ENCODE data around the gene ICE2.

DNA sequence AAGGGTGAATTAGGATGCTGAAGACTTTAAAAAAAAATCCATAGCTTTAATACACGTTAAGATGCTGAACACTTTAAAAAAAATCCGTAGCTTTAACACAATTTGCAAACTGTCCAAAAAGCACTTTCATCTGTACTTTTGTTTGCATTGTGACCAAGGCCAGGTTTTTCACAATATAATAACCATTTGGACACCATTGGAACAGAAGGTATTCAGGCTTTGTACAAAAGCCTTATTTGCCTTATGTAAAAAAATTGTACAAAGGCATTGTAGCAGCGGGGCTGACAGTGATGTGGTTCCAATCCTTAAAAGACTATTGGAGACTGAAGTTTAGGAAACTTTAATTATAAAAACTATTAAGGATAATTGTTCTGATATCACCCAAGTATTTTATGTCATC, 15.2 kb upstream of the ICE2 start:
- no peak for TF ChIP-seq CTCF (conservative IDR thresholded peaks at IDR 0.05 in 1 of 2, IDR thresholded peaks at IDR 0.05 in 1 of 2; ENCODE audit: extremely low read depth in 1 of 2, insufficient read depth in 1 of 2, low read depth in 1 of 2, low read length in 2 of 2)
- TF ChIP-seq EZH2 (IDR thresholded peaks at IDR 0.05; ENCODE audit: borderline replicate concordance, low read length), result no peak

All from mammary epithelial cell (primary cell).